GM23338 (cell line): ENCODE results near the gene C14orf93.

Experiments used
- CREB1 ChIP-seq: fragments of 250-450 bp; sonication (Bioruptor Pico); IDR thresholded peaks from 2 replicates; pipeline ENCODE4 v1.5.0; 2020; ENCODE audit warnings: low read depth, mild to moderate bottlenecking, moderate library complexity
- CTCF ChIP-seq, 2 experiments: fragments of 200-600 bp in 1 of 2; sonication (generic) in 1 of 2; conservative IDR thresholded peaks; 2 replicates each; pipeline versions ENCODE4 v1.5.1 to v1.6.1; 2016 to 2017; ENCODE audit warnings: antibody characterized with exemption in 2 of 2, low read depth in 2 of 2, mild to moderate bottlenecking in 2 of 2, moderate library complexity in 1 of 2
- EZH2 ChIP-seq: fragments of 200-600 bp; sonication (generic); IDR thresholded peaks from one replicate; pipeline ENCODE4 v1.8.0; 2017; ENCODE audit warnings: antibody characterized with exemption, mild to moderate bottlenecking, low read depth; ENCODE audit not compliant: unreplicated experiment
- ZNF114 ChIP-seq: fragments of 250-450 bp; sonication (Bioruptor Pico); IDR thresholded peaks from 2 replicates; pipeline ENCODE4 v1.5.0; 2020; ENCODE audit warnings: mild to moderate bottlenecking, moderate library complexity

- TF ChIP-seq ZNF114 (CRISPR knock-in tag) (no peak), EZH2 (no peak), CREB1 (CRISPR knock-in tag) (no peak), CTCF (conservative IDR thresholded peaks at IDR 0.05; ENCODE audit: low read depth in 2 of 2) (no peak)
Observed at GRCh38 chr14:22980672-22981089, 29.3 kb downstream of the C14orf93 start.
